ENCODE data around the gene THSD4.

The THSD4 gene

DNA sequence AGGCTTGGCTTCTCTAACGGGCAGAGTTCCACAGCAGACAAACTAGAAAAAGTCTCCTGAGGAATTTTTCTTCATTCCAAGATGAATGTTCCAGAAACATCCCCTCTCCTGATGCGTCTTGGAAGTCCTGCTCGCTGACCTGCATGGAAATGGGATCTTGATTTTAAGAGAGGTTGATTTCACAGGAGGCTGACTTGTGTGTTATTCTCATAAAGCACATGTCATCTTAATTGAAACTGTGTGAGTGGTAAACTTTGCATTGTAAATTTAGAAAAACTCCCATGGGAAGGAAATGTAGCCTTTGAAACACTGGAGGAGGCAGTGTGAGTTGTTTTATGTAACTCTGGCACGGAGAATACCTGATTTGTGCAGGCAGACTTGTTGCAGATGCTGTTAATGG is 357.3 kb downstream of the THSD4 start:
- no peak overlapping the region for H3K27ac ChIP-seq
- no peaks in the 10 kb centered on the region for H4K20me1 ChIP-seq (ENCODE audit: insufficient read depth)
- H3K4me3 ChIP-seq (IDR thresholded peaks at IDR 0.05; ENCODE audit: insufficient read depth, low read depth, low read length) = no peak overlapping the region
- no peaks in the 10 kb centered on the region for H3K79me2 ChIP-seq (ENCODE audit: insufficient read depth, low read depth)
- TF ChIP-seq, protein P1, sequence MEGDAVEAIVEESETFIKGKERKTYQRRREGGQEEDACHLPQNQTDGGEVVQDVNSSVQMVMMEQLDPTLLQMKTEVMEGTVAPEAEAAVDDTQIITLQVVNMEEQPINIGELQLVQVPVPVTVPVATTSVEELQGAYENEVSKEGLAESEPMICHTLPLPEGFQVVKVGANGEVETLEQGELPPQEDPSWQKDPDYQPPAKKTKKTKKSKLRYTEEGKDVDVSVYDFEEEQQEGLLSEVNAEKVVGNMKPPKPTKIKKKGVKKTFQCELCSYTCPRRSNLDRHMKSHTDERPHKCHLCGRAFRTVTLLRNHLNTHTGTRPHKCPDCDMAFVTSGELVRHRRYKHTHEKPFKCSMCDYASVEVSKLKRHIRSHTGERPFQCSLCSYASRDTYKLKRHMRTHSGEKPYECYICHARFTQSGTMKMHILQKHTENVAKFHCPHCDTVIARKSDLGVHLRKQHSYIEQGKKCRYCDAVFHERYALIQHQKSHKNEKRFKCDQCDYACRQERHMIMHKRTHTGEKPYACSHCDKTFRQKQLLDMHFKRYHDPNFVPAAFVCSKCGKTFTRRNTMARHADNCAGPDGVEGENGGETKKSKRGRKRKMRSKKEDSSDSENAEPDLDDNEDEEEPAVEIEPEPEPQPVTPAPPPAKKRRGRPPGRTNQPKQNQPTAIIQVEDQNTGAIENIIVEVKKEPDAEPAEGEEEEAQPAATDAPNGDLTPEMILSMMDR (conservative IDR thresholded peaks at IDR 0.05; ENCODE audit: low read depth, low read length) = no peak
- H3K4me2 ChIP-seq = no peak overlapping the region
- no peaks in the 10 kb centered on the region for H3K27me3 ChIP-seq (ENCODE audit: insufficient read depth, low read depth)
- H3K9ac ChIP-seq = no peak overlapping the region
- H3K36me3 ChIP-seq (ENCODE audit: insufficient read depth) = no peaks in the 10 kb centered on the region
- H2AFZ ChIP-seq (ENCODE audit: low read depth) = no peak overlapping the region
- H3K4me1 ChIP-seq (ENCODE audit: low read depth, poor library complexity, severe bottlenecking) = no peaks in the 10 kb centered on the region

DNA sequence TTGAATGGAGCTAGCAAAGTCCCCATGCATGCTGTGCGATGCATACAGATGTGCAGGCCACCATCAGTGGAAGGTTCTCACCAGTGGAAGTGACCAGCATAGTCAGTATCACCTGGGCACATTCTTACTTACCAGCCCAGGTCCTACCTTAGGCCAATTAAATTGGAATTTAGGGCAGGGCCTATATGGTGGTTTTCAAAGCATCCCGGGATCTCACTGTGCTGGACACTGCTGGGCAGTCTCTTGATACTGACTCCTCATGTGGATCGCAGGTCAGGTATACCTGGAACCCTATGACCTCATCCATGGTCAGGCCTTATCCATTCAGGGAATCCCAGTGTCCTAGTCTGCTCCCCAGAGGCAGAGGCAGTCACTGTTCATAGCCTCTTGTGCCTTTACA is 358.5 kb downstream of the THSD4 start:
- H3K27ac ChIP-seq = no peak overlapping the region

DNA sequence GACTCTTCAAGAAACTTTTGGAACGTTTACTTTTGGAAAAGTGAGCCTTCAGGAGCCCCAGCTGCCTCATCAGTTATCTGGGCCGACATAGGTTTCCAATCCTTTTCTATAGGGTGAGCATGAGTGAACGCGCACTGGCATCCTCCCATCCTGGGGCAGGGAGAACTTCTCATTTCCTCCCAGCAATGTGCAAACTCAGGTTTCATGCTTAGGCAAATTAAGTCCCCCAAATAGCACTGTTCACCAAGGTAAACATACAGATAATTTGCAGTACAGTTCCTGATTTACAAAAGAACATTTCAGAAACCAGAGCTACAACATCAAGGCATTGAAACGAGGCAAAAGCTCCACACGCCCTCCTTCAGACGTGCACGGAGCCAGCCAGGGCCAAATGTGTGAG is 361.6 kb downstream of the THSD4 start:
- Histone ChIP-seq H3K36me3 (ENCODE audit: insufficient read depth) (no peaks in the 10 kb centered on the region), H3K9ac (no peak overlapping the region), H3K27me3 (ENCODE audit: insufficient read depth, low read depth) (no peaks in the 10 kb centered on the region), H2AFZ (ENCODE audit: low read depth) (no peak overlapping the region), H3K27ac (no peak overlapping the region), H3K4me1 (ENCODE audit: low read depth, poor library complexity, severe bottlenecking) (no peaks in the 10 kb centered on the region), H3K4me2 (no peak overlapping the region), H3K4me3 (IDR thresholded peaks at IDR 0.05; ENCODE audit: insufficient read depth, low read depth, low read length) (no peak overlapping the region), H3K79me2 (ENCODE audit: insufficient read depth, low read depth) (no peaks in the 10 kb centered on the region), H4K20me1 (ENCODE audit: insufficient read depth) (no peaks in the 10 kb centered on the region)
- TF ChIP-seq, protein P1 (conservative IDR thresholded peaks at IDR 0.05; ENCODE audit: low read depth, low read length) = no peak

More for the DNA sequence above, 358.5 kb downstream of the THSD4 start:
- TF ChIP-seq, protein P1 (conservative IDR thresholded peaks at IDR 0.05; ENCODE audit: low read depth, low read length) = no peak
- H2AFZ ChIP-seq (ENCODE audit: low read depth) = no peak overlapping the region
- no peak overlapping the region for H3K9ac ChIP-seq
- H4K20me1 ChIP-seq (ENCODE audit: insufficient read depth) = no peaks in the 10 kb centered on the region
- H3K4me2 ChIP-seq = no peak overlapping the region
- no peaks in the 10 kb centered on the region for H3K4me1 ChIP-seq (ENCODE audit: low read depth, poor library complexity, severe bottlenecking)
- H3K27me3 ChIP-seq (ENCODE audit: insufficient read depth, low read depth) = no peaks in the 10 kb centered on the region
- H3K36me3 ChIP-seq (ENCODE audit: insufficient read depth) = no peaks in the 10 kb centered on the region
- no peak overlapping the region for H3K4me3 ChIP-seq (IDR thresholded peaks at IDR 0.05; ENCODE audit: insufficient read depth, low read depth, low read length)
- H3K79me2 ChIP-seq (ENCODE audit: insufficient read depth, low read depth) = no peaks in the 10 kb centered on the region

DNA sequence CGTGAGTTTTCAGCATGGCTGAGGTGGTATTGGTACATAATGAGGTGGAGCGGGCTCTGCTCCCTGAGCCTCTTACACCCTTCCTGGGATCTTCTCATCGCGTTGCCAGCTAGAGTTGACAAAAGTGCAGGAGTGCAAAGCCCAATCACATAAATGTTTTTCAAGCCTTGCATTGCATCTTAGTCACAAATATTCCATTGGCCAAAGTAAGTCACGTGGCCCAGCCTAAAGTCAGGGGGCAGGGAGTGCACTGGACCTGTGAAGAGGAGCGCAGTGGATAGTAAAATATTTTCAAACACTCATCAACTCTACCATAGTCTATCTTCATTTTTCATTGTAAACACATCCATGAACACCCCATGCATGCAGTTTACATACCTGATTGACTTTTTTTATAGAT is 365.3 kb downstream of the THSD4 start:
- Histone ChIP-seq H3K36me3 (ENCODE audit: insufficient read depth) (no peaks in the 10 kb centered on the region), H2AFZ (ENCODE audit: low read depth) (no peak overlapping the region), H3K9ac (no peak overlapping the region), H3K27me3 (ENCODE audit: insufficient read depth, low read depth) (no peaks in the 10 kb centered on the region), H3K4me2 (no peak overlapping the region), H3K27ac (no peak overlapping the region), H4K20me1 (ENCODE audit: insufficient read depth) (no peaks in the 10 kb centered on the region), H3K79me2 (ENCODE audit: insufficient read depth, low read depth) (no peaks in the 10 kb centered on the region), H3K4me1 (ENCODE audit: low read depth, poor library complexity, severe bottlenecking) (no peaks in the 10 kb centered on the region), H3K4me3 (IDR thresholded peaks at IDR 0.05; ENCODE audit: insufficient read depth, low read depth, low read length) (no peak overlapping the region)
- TF ChIP-seq, protein P1 (conservative IDR thresholded peaks at IDR 0.05; ENCODE audit: low read depth, low read length) = no peak
